BJ (cell line): ENCODE data around the gene HRCT1. TPM values are rescaled to one million over a fixed set of nuclear protein-coding genes. Genes with fewer than 3 reads are reported as not detected.

Experiments used
- CTCF ChIA-PET: fragments of 350-600 bp; formaldehyde crosslinking; extraction: SDS; loops from one replicate; lab custom pipeline; 2021; ENCODE audit warnings: antibody characterized with exemption, inconsistent platforms; lab: Yijun Ruan, JAX
- POLR2A ChIA-PET: fragments of 300-600 bp; sonication (Branson Sonifier 250); formaldehyde crosslinking; extraction: SDS; loops from one replicate; lab custom pipeline; 2021; ENCODE audit warnings: antibody characterized with exemption; lab: Charles Lee
- DNase-seq: peaks from one replicate; pipeline ENCODE4 v3.0.0-alpha.2; 2011; ENCODE audit warnings: low read depth
- H3K27me3 ChIP-seq: 2 replicates; pipeline ENCODE4 v1.6.0; 2011; ENCODE audit warnings: low read length; ENCODE audit not compliant: control insufficient read depth, insufficient read depth
- H3K36me3 ChIP-seq: 2 replicates; pipeline ENCODE4 v1.5.1; 2011; ENCODE audit warnings: low read length; ENCODE audit not compliant: control insufficient read depth, insufficient read depth
- H3K4me3 ChIP-seq: 2 replicates; pipeline ENCODE4 v1.5.1; 2011; ENCODE audit warnings: low read depth, mild to moderate bottlenecking, control low read depth, low read length
- CTCF ChIP-seq: IDR thresholded peaks from 2 replicates; pipeline ENCODE4 v1.5.1; 2011; ENCODE audit warnings: low read depth, mild to moderate bottlenecking, control low read depth, inconsistent platforms, low read length, moderate library complexity; ENCODE audit not compliant: insufficient read depth
- polyA plus RNA-seq: library from polyadenylated mRNA; depleted of rRNA; stranded (reverse); fragments of >200 nt; gene quantifications from 2 replicates; pipeline ENCODE4 v1.2.3, GENCODE V29; 2011

HRCT1 gene
- polyA plus RNA-seq, 1 experiment, result 0.93 TPM

DNA sequence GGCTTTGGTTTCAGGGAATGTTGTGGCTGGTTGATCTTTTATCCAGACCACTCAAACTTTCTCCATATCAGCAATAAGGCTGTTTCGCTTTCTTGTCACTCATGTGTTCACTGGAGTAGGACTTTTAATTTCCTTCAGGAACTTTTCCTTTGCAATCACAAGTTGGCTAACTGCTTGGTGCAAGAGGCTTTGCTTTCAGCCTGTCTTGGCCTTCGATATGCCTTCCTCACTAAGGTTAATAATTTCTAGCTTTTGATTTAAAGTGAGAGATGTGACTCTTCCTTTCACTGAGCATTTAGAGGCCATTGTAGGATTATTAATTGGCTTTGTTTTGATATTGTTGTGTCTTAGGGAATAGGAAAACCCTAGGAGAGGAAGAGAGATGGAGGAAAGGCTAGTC, 7.0 kb upstream of the HRCT1 start:
- Histone ChIP-seq H3K4me3 (no peak overlapping the region), H3K36me3 (no peaks in the 10 kb centered on the region), H3K27me3 (peaks cover 7% of the 10 kb centered on the region; the same call in 1 of the 2 replicates)
- ChIA-PET POLR2A (no interaction called here), CTCF (interaction anchor here (1.1 to 1.9 kb wide), 7 partner anchors 11 to 109 kb away, joined by 3 to 7 read pairs (median 3); no protein-coding TSS in a partner anchor)
- DNase-seq, result no peak
- TF ChIP-seq CTCF, result no peak

DNA sequence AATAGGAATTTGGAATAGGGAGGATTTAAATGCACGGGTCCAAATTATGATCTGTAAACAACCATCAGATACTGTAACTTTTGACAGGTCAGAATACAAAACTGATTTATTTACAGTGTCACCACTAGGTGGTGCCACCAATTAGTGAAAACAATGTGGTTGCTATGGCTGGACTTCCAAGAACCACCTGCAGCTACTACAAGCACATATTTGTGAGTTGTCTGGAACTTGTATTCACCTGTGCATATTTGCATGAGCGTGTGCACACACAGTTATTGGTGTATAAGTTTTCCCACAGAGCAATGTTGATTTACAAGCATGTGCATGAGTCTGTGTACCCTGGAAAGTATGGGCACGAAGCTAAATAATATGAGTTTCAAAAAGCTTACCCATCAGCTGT, 3.0 kb upstream of the HRCT1 start:
- POLR2A ChIA-PET, result no interaction called here
- Histone ChIP-seq H3K4me3 (no peak overlapping the region), H3K36me3 (no peaks in the 10 kb centered on the region), H3K27me3 (peaks cover 2% of the 10 kb centered on the region; the same call in 1 of the 2 replicates)
- peak; percentile 52 for TF ChIP-seq CTCF
- CTCF ChIA-PET, result interaction anchor here (0.8 to 8.0 kb wide), 28 partner anchors 8 to 246 kb away, joined by 3 to 170 read pairs (median 4); partner anchors contain the start of gene SPAG8
- DNase-seq, result no peak

DNA sequence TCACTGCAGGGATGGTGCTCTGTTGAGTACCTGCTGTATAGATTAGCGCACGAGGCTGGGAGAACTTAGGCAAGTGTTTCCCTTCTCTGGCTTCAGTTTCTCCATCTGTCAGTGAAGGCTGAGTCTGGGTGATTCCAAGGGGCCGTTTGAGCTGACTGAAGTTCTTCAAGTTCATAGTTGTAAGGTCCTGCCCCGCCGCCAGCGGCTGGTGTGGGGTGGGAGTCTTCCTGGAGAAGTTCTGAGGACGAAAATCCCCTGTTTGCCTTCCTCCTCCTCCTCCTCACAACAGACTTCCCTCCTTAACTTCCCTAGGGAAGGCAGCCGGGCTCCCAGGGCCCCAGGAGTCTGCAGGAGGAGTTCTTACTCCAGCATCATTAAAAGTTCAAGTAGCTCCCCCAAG, 1.7 kb upstream of the HRCT1 start:
- no peak for DNase-seq
- TF ChIP-seq CTCF, result no peak
- ChIA-PET CTCF (interaction anchor here (1.3 to 8.0 kb wide), 6 partner anchors 12 to 262 kb away, joined by 3 to 170 read pairs (median 8); no protein-coding TSS in a partner anchor), POLR2A (no interaction called here)
- no peaks in the 10 kb centered on the region for H3K36me3 ChIP-seq
- no peak overlapping the region for H3K4me3 ChIP-seq
- H3K27me3 ChIP-seq, result peaks cover 2% of the 10 kb centered on the region; the same call in 1 of the 2 replicates

DNA sequence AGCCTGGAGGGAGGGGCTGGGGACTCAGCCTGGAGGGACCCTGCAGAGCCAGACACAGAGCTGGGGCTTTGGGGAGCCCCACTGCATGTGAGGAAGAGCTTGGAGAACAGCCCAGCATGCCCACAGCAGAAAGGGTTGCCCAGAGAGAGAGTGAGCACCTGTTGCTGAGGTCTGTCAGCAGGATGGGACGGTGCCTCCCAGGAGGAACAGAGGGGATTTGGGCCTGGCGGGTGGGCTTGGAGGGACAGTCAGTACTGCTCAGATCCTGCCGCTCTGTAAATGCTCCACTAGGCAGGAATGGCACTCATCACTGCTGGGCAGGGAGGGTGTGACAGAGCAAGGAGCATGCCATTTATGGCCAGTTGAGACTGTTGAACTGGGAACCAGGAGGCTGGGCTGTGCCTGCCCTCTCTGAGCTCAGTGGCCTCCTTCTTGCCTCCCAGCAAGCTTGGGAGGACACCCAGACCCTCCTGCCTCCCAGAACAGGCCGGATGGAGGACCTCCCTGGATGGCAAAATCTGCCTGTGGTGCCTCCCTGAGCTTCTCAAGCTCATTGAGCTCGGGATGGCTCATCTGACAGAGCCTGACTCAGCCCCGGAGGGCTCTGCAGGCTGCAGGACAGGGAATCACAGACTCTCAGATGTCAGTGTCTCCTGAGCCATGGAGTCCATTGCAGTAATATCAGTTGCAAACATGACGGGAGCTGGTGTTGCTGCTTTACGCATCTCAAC, 786 bp upstream of the HRCT1 start:
- H3K4me3 ChIP-seq, result no peak overlapping the region
- POLR2A ChIA-PET, result no interaction called here
- H3K36me3 ChIP-seq, result no peaks in the 10 kb centered on the region
- TF ChIP-seq CTCF, result no peak
- CTCF ChIA-PET, result interaction anchor here (0.5 to 8.0 kb wide), 12 partner anchors 13 to 261 kb away, joined by 3 to 170 read pairs (median 5); no protein-coding TSS in a partner anchor
- peaks cover 2% of the 10 kb centered on the region; the same call in 1 of the 2 replicates for H3K27me3 ChIP-seq
- DNase-seq, result no peak
